G401 (cell line): Measurements from ENCODE around the gene CST3. TPM values are rescaled to one million over a fixed set of nuclear protein-coding genes. Genes with fewer than 3 reads are reported as not detected.
"Not testable (repeated sequence)": the region's sequence is repeated elsewhere in the genome, so short reads cannot be mapped to it uniquely, and the experiment has no call there.

ENCODE experiments used
- DNase-seq: peaks from one replicate; pipeline ENCODE4 v3.0.0-alpha.2; 2015; ENCODE audit warnings: low spot score
- in situ Hi-C: cut with HindIII; loops from 2 replicates; pipeline ENCODE4 v1.10.0; 2016; ENCODE audit warnings: low sequenced_read_pairs, mixed read lengths
- total RNA-seq: library from RNA; depleted of rRNA; stranded (reverse); fragments of >200 nt; shearing (Covaris generic); gene quantifications from 2 replicates; pipeline ENCODE4 v1.2.3, GENCODE V29; 2014

CST3 gene
- total RNA-seq, 1 experiment from 2014 or later = 26.7 TPM

DNA sequence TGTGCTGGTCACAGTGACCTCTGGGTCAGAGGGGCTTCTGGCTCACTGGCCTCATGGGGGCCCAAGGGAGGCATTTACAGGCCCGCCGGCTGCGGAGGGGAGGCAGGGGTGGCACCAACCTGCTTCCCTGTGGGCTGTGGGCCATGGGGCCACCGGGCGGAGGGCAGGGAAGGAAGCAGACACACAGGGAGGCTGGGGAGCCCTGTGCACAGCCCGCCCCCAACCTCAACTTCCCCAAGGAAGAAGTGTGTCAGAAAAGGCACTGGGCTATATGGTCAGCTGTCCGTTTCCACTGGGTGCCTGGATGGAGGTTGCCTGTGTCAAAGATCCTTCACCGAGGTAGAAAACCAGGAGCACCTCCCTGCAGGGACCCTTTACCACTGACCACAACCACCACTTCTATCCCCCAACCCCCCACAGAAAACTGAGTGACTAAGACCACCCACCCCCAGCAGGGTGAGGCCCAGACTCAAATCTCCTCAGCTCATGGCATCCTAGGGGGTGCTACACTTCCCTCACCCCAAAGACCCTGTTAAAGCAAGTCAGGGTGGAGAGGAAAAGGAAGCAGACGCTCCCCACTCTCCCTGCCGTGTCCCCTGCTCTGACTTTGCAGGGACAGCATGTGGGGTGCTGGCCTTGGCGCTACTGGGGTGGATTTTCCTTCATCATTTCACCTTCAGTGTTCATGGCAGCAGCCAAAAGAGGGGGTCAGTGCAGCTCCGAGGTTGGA, 5.6 kb downstream of the CST3 start:
- in situ Hi-C loops = no loop called here
- no peak for DNase-seq

DNA sequence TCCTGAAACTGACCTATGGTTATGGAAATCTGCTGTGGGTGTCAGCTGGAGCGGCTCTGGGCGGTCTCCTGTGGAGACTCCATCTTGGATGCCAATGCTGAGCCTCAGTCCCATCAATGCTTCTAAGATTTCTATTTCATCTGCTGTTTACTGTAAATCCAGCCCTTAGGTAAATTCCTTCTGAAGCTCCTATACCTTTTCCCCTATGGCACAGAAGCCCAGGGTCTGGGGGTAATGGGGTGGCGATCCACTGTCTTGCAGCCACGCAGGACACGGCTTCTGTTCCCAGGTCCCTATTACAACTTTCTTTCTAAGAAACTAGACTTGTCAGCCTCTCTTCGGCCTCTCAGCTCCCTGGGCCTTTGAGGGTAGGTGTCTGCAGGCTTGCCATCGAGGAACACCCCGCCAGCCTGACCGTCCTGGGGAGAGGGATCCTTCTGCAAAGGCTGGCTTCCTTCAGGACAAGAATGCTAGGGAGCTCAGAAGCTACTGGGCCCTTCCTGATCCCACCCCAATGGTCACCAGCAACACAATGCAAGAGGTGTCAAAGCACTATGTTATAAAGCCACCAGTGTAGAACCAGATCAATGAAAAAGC, 6.4 kb downstream of the CST3 start:
- DNase-seq = no peak
- in situ Hi-C loops = no loop called here

DNA sequence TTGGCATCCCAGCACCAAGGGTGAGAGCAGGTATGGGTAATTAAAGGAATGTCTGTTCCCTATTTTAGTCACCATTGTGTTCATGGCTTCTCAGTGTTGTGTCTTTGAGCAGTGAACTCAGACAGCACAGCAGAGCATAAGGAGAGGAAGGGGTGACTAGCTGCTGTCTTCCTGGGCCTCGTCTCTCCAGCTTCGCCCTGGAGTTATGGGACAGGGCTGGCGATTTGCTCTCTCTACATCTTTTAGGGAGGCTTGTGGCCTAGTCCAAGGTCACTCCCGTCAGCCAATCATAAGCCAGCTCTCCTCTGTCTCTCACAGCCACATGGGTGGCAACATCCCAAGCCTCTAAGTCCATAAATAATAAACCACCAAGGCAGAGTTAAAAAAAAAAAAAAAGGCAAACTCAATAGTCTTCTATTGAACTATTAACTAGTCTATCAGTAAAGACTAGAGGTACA, 7.3 kb downstream of the CST3 start:
- in situ Hi-C loops = no loop called here
- no peak for DNase-seq

DNA sequence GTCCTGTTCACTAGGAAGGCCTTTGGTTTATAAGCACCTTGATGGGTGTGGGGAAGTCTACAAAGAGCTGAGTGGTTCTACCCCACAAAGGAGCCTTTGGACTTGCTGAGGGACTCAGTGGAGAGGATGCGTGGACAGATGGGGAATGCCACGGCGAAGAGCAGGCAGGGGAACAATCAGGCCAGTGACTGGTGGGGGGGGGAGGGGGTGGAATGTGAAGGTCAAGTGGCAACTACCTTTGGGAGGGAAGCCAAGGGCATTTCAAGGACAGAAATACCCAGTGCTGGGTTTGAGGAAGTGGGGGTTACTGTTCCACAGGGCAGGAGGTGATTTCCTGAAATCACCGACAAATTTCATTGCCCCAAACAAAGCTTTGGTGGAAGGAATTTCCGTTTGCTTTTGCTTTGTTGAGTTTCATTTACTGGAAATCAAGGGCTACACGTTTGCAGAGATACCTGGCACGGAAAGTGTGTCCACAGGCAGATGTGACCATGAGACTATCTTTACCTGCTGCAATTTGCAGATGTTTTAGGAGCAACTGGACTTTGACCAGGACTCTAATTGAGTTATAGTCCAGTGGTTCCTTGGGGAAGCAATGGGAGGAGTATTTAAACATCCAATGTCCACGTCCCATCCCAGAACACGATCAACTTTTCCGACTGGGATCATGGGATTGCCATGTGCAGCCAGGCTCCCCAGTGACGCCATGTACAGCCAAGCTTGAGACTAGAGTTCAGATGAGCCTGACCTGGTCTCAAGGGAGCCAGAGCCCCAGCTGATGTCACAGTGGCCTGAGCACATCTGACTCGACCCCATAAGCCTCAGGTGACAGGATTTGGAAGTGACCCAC, 8.0 kb downstream of the CST3 start:
- DNase-seq = no peak
- in situ Hi-C loops = no loop called here

DNA sequence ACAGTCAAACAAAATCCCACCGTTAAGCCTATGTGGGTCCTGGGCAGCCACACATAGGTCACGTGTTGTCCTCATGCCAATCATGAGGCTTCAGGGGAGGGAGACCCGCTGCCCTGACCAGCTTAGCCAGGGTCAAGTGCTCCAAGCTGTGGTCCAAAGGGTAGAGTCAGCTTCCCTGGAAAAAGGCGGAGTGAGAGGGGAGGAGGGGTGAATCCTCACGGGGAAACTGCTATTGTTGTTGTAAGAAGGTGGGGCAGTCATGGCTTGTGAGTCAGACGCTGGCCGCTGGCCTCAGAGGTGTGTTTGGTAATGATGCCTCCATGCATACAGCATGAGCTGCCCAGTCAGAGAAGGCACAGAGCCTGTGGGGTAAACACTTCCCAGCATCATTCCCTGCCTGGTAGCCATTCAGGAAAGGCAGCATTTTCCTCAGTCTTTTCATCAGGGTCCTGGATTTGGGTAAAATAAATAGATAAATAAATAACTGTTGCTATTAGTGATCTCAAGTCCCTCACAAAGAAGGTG, 8.7 kb downstream of the CST3 start:
- in situ Hi-C loops = no loop called here
- DNase-seq = no peak

DNA sequence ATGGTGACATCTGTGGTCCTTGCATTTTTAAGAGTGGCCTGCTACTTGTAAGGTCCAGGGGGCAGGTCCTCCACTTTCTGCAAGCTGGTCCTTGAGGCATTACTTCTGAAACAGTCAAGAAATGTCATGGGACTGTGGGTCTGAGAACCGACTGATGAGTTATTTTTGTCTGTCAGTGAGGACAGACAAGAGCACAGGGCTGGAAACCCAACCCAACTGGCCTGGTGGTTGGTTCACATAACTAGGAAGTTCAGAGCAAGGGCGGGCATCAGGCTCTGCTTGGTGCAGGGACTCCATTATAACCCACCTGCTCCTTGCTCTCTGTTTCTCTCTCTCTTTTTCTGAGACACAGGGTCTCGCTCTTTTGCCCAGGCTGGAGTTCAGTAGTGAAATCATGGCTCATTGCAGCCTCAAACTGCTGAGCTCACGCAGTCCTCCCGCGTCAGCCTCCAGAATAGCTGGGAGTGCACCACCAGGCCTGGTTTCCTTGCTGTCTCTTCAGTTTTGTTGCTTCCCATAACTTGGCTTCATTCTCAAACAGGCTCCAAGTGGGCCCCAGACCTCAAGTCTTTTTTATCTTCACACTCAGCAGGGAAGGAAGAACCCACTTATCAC, 9.2 kb downstream of the CST3 start:
- in situ Hi-C loops = no loop called here
- no peak for DNase-seq

DNA sequence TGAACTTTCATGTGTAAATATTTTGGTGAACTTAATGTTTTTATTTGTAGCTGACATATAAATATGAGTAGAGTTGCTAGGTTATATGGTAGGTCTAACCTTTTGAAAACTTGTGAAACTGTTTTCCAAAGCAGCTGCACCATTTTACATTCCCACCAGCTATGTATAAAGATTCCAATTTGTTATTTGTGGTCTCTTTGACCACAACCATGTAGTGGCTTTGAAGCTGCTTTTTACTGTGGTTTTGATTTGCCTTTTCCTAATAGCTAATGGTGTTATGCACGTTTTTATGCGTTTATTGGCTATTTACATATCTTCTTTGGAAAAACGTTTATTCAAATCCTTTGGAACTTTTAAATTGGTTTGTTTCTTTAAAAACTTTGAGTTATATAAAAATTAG, 10.3 kb downstream of the CST3 start:
- DNase-seq = no peak
- in situ Hi-C loops = no loop called here

DNA sequence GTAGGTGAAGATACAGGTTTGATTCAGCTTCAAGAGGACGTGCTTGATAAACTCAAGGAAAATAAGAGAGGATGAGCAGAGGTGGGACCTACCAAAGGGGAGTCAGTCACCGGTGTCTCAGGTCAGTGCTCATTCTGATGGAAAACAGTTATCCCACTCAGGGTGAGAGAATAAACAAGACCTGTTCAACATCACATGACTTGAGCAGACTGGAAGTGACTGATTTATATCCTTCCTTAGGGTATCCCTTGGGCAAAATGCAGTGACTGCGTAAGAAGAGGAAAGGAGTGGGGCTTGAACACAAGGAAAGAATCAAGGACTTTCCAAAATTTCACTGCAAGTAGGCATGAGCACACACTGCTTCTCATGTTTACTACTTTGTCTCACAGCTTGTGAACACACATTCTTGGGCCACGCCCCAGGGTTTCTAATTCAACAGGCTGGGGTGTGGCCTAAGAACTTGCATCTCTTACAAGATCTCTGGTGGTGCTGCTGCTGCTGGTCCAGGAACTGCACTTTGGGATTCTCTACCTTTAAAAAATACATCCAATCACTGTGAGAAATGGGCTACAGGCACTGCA, 11.6 kb downstream of the CST3 start:
- in situ Hi-C loops = no loop called here
- no peak for DNase-seq

DNA sequence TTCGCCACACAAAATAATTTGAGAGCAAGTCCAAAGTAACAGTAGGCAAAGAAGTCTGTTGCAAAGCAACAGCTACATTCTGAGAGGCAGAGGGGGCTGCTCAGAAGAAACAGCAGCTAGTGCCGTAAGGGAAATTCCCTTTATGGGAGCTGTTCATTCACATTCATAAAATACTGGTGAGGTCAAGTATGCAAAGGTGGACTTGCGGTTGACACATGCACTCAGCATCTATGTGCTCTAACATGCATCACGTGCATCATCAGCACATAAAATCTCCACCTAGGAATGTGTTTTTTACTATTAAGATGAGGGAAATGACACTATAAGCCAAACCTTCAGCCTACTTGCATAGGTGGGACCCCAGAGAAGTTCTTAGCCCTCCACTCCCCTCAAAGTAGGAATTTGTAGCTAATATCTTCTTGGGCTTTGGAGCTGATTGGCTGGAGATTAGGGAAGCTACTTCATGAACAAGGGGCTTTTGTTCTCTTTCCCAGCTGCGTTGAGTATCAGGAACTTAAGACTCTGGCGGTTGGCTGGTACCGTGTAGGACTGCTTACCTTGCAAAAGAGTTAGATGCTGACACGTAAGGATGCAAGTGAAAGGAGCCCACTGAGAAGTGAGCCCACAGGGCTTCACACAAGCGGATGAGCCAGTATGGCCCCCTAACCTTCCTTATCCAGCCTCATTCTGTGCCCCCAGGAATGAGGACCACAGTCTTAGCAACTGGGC, 12.4 kb downstream of the CST3 start:
- in situ Hi-C loops = no loop called here
- no peak for DNase-seq

DNA sequence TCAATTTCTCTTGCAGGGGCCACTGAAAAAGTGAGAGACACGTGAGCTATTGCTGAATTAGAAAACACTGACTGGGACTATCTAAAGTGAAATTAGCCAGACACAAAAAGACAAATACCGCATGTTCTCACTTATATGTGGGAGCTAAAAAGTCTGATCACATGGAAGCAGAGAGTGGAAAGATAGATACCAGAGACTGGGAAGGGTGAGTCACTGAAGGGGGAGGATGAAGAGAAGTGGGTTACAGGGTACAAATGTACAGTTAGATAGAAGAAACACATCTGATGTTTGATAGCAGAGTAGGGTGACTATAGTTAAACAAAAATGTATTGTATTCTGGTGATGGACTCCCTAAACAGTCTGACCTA, 13.4 kb downstream of the CST3 start:
- in situ Hi-C loops = no loop called here
- DNase-seq = no peak

DNA sequence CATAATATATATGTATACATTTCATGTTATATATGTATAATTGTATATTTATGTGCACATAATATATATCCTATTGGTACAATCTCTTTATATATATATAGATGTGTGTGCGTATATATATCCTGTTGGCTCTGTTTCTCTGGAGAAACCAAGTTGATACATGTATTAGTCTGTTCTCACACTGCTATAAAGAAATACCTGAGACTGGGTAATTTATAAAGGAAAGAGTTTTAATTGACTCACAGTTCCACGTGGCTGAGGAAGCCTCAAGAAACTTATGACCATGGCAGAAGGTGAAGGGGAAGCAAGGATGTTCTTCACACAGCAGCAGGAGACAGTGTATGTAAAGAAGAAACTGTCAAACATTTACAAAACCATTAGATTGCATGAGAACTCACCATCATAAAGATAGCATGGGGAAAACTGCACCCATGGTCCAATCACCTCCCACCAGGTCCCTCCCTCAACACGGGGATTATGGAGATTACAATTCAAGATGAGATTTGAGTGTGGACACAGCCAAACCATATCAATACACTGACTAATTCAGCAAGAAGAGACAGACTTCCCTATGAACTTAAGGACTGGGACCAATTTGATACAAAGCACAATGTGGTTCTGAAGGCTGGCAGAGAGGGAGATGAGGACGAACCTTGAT, 14.0 kb downstream of the CST3 start:
- in situ Hi-C loops = no loop called here
- DNase-seq = no peak

DNA sequence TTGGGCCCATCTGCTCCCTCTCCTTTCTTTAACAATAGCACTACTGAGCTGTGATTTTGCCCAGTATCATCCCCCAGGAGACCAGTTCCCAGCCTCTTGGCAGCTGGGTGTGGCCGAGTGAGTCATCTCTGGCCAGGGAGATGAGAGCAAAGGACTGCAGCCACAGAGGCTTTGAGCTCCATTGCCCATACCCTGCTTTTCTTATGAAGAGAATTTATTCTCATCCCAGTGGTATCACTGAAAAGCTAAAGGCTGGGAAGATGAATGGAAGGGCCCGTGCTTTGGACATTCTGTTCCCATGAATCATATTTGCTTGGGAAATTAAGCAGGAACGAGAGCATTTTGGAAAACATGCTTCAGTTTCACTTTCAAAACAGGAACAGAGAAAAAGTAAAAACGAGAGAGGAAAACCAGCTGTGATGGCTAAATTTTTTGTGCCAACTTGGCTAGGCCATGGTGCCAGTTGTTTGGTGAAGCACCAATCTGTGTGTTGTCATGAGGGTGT, 14.9 kb downstream of the CST3 start:
- in situ Hi-C loops = no loop called here
- DNase-seq = peak; percentile 18

DNA sequence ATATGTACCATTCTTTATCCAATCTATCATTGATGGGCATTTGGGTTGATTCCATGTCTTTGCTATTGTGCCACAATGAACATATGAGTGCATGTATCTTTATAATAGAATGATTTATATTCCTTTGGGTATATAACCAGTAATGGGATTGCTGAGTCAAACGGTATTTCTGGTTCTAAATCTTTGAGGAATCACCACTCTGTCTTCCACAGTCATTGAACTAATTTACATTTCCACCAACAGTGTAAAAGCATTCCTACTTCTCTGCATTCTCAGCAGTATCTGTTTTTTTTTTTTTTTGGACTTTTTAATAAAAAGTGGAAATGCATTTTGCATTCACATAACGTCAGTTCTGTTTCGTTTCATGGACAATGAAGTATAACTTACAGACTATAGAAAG, 15.4 kb downstream of the CST3 start:
- DNase-seq, in situ Hi-C loops: not testable (repeated sequence)

DNA sequence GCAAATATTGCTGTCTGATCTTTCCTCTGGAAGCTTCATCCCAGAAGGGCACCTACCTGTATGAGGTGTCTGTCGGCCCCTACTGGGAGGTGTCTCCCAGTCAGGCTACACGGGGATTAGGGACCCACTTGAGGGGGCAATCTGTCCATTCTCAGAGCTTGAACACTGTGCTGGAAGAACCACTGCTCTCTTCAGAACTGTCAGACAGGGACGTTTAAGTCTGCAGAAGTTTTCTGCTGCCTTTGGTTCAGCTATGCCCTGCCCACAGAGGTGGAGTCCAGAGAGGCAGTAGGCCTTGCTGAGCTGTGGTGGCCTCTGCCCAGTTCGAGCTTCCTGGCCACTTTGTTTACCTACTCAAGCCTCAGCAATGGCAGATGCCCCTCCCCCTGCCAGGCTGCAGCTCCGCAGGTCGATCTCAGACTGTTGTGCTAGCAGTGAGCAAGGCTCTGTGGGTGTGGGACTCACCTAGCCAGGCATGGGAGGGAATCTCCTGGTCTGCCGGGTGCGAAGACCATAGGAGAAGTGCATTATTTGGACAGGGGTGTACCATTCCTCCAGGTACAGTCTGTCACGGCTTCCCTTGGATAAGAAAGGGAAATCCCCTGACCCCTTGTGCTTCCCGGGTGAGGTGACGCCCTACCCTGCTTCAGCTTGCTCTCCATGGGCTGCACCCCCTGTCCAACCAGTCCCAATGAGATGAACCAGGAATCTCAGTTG, 16.9 kb downstream of the CST3 start:
- in situ Hi-C loops, DNase-seq: not testable (repeated sequence)

DNA sequence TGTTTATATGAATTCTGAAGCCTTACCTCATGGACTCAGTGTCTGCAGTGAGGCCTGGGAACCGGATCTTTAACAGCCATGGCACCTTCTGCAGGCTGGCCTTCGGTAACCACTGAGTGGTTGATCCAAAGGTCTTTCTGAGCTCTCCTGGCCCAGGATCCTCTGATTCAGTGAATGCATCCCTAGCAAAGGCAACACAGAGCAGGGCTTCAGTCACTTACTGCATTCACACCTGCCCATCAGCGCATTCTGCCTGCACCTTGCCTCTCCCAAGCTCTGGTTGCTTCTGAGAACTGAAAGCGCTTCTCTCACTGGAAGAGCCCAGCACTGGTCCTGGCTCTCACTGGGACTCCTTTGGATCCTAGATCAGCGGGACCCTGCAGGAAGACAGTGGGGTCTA, 23.6 kb downstream of the CST3 start:
- DNase-seq = no peak
- in situ Hi-C loops = no loop called here

DNA sequence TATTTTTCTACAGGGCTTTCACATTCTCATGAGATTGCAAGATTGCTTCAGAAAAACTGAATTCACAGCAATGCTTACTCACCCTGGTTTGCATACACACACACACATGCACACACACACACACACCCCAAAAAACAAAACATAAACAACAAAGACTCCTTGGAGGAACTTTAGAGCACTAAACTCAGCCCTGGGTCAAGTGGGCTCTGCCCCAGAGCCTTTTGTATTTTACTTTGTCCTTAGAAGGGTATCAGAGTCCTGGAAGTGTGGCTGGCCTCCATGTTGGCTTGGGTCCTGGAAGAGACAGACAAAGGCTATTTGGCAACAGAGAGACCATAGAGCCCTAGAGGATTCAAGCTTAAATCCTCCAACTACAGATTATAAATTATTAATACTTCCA, 24.1 kb downstream of the CST3 start:
- DNase-seq = no peak
- in situ Hi-C loops = no loop called here

DNA sequence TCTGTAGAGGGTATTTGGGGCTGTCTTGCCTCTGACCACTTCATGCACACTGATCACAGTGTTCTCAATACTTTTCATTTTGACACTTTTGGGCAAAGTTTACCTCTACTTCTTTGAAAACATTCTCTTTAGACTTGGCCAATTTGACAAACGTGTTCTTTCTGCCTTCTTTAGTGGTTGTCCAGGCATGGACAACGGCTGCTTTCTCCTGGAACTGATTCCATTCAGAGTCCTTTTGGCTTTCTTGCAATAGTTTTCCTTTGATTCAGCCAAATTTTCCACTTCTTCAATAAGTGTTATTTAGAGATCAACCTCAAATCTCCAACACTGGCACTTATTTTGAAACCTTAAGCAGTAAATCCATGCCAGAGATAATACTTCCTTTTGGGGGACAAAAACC, 25.4 kb downstream of the CST3 start:
- no peak for DNase-seq
- in situ Hi-C loops = no loop called here
